ENCODE data around the gene TMX2.

GRCh38 chr11:57698843-57699365 lies 13.5 kb upstream of the TMX2 start:
- TF ChIP-seq, protein P1, sequence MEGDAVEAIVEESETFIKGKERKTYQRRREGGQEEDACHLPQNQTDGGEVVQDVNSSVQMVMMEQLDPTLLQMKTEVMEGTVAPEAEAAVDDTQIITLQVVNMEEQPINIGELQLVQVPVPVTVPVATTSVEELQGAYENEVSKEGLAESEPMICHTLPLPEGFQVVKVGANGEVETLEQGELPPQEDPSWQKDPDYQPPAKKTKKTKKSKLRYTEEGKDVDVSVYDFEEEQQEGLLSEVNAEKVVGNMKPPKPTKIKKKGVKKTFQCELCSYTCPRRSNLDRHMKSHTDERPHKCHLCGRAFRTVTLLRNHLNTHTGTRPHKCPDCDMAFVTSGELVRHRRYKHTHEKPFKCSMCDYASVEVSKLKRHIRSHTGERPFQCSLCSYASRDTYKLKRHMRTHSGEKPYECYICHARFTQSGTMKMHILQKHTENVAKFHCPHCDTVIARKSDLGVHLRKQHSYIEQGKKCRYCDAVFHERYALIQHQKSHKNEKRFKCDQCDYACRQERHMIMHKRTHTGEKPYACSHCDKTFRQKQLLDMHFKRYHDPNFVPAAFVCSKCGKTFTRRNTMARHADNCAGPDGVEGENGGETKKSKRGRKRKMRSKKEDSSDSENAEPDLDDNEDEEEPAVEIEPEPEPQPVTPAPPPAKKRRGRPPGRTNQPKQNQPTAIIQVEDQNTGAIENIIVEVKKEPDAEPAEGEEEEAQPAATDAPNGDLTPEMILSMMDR (optimal IDR thresholded peaks at IDR 0.05 in 1 of 3, IDR thresholded peaks at IDR 0.05 in 1 of 3, conservative IDR thresholded peaks at IDR 0.05 in 1 of 3; ENCODE audit: extremely low read depth in 1 of 3, insufficient read depth in 2 of 3, low read length in 3 of 3) = no peak
- TF ChIP-seq EZH2 (IDR thresholded peaks at IDR 0.05; ENCODE audit: low read length) = no peak

All from keratinocyte (primary cell).